ENCODE data around the gene ZNF710. TPM values are rescaled to one million over a fixed set of nuclear protein-coding genes. Genes with fewer than 3 reads are reported as not detected.

The ZNF710 gene
- total RNA-seq, 3 donors from 2014 or later: 21.7 to 28.2 (median 25.0) TPM

DNA sequence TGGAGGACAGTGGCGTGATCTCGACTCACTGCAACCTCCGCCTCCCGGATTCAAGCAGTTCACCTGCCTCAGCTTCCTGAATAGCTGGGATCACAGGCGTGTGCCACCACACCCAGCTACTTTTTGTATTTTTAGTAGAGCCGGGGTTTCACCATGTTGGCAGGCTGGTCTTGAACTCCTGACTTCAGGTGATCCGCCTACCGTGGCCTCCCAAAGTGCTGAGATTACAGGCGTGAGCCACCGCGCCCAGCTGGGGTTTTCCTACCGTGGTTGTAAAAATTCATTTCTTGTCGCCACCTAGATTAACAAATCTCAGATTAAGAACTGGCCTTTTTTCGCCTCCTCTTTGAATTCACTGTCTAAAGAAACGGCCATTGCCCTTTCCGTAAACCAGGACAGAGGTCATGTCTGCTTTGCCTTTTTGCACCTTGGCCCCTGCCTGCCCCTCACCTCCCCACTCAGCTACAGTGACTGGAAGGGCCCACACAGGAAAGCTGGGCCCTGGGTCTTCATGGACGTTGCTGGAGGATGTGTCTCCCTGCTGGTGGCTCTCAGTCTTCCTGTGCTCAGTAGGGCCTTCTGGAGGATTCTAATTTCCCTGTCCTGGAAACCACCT, 17.2 kb downstream of the ZNF710 start:
- DNase-seq (no peak), ATAC-seq (no peak)
- H3K4me3 Mint-ChIP-seq: no peak overlapping the region

DNA sequence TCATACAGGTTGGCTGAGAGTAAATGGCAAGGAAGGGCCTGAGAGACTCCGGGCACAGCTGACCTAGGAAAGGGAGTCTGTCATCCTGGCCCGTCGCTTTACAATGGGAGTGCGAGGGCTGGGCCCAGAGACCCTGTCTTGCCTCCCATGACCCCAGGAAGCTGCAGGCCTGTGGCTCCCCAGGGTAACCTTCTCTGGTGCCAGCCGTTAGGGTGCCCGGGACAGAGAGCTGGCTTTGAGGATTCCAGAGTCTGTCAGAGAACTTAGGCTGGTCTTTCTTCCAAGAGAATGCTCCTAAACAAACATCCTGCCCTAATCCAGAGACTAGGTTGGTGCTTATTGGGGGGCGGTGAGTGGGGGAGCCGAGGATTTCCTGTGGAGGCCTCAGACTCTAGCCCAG, 18.5 kb downstream of the ZNF710 start:
- DNase-seq (no peak), ATAC-seq (no peak)
- Mint-ChIP-seq H3K9me3 (no peaks in the 10 kb centered on the region), H3K36me3 (ENCODE audit: insufficient read depth) (peaks cover 2% of the 10 kb centered on the region), H3K4me1 (ENCODE audit: low read depth) (peaks cover 33% of the 10 kb centered on the region), H3K27me3 (ENCODE audit: low read depth) (no peaks in the 10 kb centered on the region), H3K4me3 (no peak overlapping the region)

More for the DNA sequence above, 17.2 kb downstream of the ZNF710 start:
- Mint-ChIP-seq H3K4me1 (ENCODE audit: low read depth) (peaks cover 41% of the 10 kb centered on the region), H3K9me3 (no peaks in the 10 kb centered on the region), H3K27me3 (ENCODE audit: low read depth) (no peaks in the 10 kb centered on the region), H3K36me3 (ENCODE audit: insufficient read depth) (peaks cover 2% of the 10 kb centered on the region)

DNA sequence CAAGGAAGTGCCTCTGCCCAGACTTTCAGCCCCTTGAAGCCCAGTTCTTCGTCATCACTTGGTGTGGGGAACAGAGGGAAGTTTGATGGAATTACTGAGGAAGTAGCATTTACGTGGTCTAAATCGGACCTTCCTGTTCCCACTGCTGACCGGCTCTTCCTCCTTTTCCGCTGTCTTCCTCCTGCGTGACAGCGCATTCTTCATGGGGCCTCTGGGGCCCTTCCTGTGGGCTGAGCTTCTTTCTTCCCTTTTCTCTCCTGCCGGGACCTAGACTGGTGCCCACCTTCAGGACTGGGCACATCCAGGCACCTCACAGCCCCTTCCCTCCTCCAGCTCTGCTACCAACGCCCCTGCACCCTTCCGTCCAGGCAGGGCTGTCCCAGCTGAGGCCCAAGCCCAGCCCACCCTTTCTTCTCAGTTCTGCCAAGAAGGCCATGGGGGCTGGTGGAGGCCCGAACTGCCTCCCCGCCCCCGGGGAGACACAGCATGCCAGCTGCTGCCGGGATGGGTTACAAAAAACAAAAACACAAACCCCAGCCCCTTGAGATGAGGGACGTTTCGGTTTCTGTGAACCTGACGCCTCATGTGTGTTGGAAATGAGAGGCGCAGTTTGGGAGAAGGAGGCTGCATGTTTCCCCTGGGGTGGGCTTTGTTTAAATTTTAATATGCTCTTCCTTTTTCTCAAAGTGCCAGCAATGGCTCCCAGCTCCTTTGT, 19.1 kb downstream of the ZNF710 start:
- ATAC-seq: no peak
- peaks cover 2% of the 10 kb centered on the region for H3K36me3 Mint-ChIP-seq (ENCODE audit: insufficient read depth)
- H3K9me3 Mint-ChIP-seq: no peaks in the 10 kb centered on the region
- peaks cover 37% of the 10 kb centered on the region for H3K4me1 Mint-ChIP-seq (ENCODE audit: low read depth)
- no peak overlapping the region for H3K4me3 Mint-ChIP-seq
- no peak for DNase-seq
- H3K27me3 Mint-ChIP-seq (ENCODE audit: low read depth): no peaks in the 10 kb centered on the region

DNA sequence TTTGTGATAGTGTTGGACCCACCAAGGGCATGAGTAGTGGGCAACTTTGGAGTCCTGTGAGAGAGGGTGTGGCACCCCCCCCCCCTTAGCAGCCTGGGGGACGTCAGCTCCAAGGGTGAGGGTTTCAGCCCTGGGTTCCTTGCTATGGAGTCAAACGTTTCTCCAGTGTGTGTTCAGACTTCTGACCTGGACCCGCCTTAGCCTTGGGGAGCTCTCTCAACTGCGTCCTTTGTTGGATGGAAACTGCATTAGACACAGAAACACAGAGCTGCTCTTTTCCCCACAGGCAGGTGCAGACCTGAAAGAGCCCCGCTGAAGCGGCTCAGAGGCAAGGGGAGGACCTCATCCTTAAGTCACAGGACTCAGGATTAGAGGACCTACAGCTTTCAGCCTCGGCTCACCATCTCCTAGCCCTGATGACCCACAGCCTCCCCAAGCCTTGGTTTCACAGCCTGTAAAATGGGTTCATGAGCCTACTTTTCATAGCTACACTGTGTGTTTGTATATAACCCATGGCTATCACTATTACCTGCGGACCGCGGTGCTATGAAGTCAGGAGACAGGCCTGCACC, 19.9 kb downstream of the ZNF710 start:
- Mint-ChIP-seq H3K36me3 (ENCODE audit: insufficient read depth) (peaks cover 2% of the 10 kb centered on the region), H3K4me1 (ENCODE audit: low read depth) (peaks cover 32% of the 10 kb centered on the region), H3K9me3 (no peaks in the 10 kb centered on the region), H3K27me3 (ENCODE audit: low read depth) (no peaks in the 10 kb centered on the region), H3K4me3 (no peak overlapping the region)
- ATAC-seq (no peak), DNase-seq (no peak)

DNA sequence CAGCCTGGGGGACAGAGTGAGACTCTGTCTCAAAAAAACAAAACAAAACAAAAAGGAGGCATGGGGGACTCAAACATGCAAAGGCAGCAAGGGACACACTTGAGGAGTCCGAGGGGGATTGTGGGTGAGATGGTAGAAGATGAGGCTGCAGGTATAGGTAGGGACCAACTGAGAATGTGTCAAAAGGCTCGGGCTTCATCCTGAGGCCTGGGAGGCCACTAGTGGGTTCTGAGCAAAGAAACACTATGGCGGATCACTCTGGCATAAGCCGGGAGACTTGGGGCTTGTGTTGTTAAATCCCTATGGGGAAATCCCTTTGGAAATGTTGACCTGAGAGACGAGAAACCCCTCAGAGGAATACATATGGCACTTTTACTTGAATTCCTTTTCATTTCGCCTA, 21.2 kb downstream of the ZNF710 start:
- H3K4me3 Mint-ChIP-seq: no peak overlapping the region
- no peak for DNase-seq
- H3K9me3 Mint-ChIP-seq: no peaks in the 10 kb centered on the region
- peaks cover 2% of the 10 kb centered on the region for H3K36me3 Mint-ChIP-seq (ENCODE audit: insufficient read depth)
- peaks cover 22% of the 10 kb centered on the region for H3K4me1 Mint-ChIP-seq (ENCODE audit: low read depth)
- no peak for ATAC-seq
- no peaks in the 10 kb centered on the region for H3K27me3 Mint-ChIP-seq (ENCODE audit: low read depth)

DNA sequence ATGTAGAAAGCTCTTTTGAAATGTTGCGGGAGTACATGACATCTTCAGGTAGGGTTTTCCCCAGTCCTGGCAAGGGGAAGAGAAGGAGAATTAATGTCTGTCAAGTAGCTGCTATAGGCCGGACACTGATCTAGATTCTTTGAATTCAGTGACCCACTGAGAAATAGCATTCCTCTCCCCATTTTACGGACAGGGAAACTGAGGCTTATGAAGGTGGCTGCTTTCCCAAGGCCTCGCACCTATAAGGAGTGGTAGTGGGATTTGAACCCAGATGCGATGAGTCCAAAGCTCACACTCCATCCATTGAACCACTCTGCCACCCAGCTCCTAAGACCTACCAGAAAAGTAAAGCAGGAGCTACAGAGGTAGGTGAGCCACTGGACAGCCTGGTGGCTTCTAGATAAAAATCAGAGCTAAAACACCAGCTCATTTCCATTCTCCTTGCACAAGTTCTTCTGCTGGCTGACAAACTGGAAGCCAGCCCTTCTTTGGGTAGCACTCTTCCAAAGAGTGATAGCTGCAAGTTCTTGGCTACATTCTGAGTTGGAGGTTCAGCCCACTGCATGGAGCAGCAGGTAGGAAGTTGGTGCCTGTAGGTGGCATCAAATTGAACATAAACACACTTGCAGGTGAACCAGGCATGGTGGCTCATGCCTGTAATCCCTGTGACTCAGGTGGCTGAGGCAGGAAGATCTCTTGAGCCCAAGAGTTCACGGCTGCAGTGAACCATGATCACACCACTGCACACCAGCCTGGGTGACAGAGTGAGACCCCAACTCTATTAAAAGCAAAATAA, 22.0 kb downstream of the ZNF710 start:
- Mint-ChIP-seq H3K36me3 (ENCODE audit: insufficient read depth) (peaks cover 2% of the 10 kb centered on the region), H3K4me1 (ENCODE audit: low read depth) (peaks cover 15% of the 10 kb centered on the region), H3K27me3 (ENCODE audit: low read depth) (no peaks in the 10 kb centered on the region), H3K9me3 (no peaks in the 10 kb centered on the region), H3K4me3 (no peak overlapping the region)
- ATAC-seq (no peak), DNase-seq (no peak)

DNA sequence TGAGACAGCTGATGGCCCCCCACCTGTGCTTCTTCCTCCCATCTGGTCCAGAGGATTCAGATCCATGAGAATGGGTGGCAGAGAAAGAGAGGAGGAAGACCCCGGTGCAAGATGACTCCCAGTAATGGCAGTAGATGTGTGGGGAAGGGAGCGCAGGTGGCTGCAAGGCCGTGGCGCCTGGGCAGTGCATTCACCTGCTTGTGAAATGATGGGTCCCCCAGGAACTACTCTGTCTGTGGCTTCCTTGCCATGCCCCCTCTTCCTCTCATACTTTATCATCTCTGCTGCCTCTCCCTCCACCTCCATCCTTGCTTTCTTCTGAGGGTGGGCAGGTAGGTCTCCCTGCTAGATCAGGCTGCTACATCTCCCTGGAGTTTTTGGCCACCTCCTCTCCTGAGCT, 23.3 kb downstream of the ZNF710 start:
- no peak for ATAC-seq
- Mint-ChIP-seq H3K4me1 (ENCODE audit: low read depth) (peaks cover 14% of the 10 kb centered on the region), H3K4me3 (no peak overlapping the region), H3K9me3 (peaks cover 3% of the 10 kb centered on the region), H3K27me3 (ENCODE audit: low read depth) (no peaks in the 10 kb centered on the region), H3K36me3 (ENCODE audit: insufficient read depth) (peaks cover 4% of the 10 kb centered on the region)
- no peak for DNase-seq

DNA sequence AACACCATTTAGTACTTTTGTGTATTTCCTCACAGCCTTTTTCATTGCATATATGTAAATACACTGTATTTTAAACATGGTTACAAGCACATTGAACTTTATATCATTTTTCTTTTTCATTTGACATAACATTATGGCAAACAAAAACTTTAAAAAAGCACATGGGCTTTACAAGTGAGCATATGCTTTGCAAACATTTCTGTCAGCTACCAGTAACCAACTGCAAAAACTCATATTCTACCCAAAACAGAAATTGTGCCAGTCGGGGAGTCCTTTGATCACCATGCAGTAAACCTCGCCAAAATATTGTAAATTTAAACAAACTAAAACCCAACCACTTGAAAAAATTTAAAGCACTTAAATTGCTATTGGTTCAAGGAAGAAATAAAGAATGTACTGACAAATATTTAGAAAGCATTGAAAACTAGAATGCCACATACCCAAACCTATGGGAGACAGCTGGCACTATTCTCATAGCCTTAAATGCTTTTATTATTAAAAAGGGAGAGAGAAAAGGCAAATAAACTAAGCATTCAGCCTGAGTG, 24.4 kb downstream of the ZNF710 start:
- ATAC-seq: no peak
- Mint-ChIP-seq H3K27me3 (ENCODE audit: low read depth) (no peaks in the 10 kb centered on the region), H3K4me1 (ENCODE audit: low read depth) (peaks cover 17% of the 10 kb centered on the region), H3K4me3 (no peak overlapping the region), H3K36me3 (ENCODE audit: insufficient read depth) (peaks cover 4% of the 10 kb centered on the region), H3K9me3 (peaks cover 3% of the 10 kb centered on the region)
- DNase-seq: no peak

DNA sequence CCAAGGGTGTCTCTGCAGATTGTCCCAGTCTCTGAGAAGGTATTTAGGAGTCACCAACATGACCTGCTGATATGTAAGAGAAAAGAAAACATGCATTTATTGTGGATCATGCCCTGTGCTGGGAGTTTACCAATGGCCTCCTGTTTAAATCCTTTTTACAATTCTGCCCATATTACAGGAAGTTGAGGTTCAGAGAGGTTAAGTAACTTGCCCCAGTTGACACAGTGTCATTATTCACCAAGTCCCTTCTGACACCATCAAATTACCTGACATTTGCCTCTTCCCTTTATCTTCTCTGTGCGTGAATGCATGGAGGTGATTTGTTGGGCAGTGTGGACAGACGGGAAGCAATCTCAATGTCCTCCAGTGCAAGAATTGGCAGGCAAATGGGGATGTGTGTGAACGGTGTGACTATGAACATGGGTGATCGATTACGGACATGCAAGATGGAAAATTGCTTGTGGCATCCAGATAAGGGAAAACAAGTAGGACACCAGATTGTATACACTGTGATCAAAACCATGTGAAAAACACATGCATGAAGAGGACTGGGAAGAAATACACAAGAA, 27.3 kb downstream of the ZNF710 start:
- Mint-ChIP-seq H3K4me3 (no peak overlapping the region), H3K27me3 (ENCODE audit: low read depth) (no peaks in the 10 kb centered on the region), H3K9me3 (peaks cover 3% of the 10 kb centered on the region), H3K36me3 (ENCODE audit: insufficient read depth) (peaks cover 4% of the 10 kb centered on the region), H3K4me1 (ENCODE audit: low read depth) (peaks cover 30% of the 10 kb centered on the region)
- DNase-seq (no peak), ATAC-seq (no peak)

DNA sequence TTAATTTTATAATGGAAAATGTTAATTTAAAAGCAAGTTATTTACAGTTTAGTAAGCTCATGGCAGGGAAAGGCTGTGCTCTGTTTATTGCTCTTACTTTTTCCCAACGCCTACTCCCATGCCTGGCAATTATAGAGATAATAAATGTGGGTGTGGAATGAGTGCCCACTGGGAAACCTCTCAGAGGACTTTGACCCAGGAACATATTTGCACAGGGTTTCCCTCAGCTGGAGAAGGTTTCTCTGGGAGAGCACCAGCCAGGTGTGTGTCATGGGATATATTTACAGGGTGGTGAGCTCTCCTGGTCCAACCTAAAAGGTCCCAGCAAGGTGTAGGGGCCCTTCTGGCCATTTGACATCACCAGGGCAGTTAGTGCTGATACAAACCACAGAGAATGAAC, 27.9 kb downstream of the ZNF710 start:
- peaks cover 3% of the 10 kb centered on the region for H3K9me3 Mint-ChIP-seq

DNA sequence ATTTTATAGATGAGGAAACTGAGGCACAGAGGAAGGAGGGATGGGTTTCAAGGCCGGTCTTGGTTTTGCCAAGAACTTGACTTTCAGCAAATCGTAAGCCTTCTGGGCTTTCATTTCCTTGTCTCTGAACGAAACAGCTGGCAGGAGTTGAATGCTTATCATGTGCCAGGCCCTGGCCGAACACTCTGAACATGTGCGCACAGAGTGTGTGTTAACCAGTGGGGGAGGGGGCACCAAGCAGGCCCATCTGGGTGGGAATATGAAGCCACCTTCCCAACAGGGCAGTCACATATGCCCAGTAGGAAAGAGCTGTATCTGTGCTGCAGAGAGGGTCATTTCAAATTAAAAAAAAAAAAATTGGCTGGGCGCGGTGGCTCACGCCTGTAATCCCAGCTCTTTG, 29.3 kb downstream of the ZNF710 start:
- Mint-ChIP-seq H3K36me3 (ENCODE audit: insufficient read depth) (peaks cover 4% of the 10 kb centered on the region), H3K9me3 (peaks cover 3% of the 10 kb centered on the region), H3K27me3 (ENCODE audit: low read depth) (no peaks in the 10 kb centered on the region), H3K4me1 (ENCODE audit: low read depth) (peaks cover 43% of the 10 kb centered on the region), H3K4me3 (no peak overlapping the region)
- ATAC-seq: no peak
- no peak for DNase-seq

More for the DNA sequence above, 27.9 kb downstream of the ZNF710 start:
- DNase-seq: no peak
- Mint-ChIP-seq H3K4me1 (ENCODE audit: low read depth) (peaks cover 35% of the 10 kb centered on the region), H3K36me3 (ENCODE audit: insufficient read depth) (peaks cover 4% of the 10 kb centered on the region), H3K27me3 (ENCODE audit: low read depth) (no peaks in the 10 kb centered on the region), H3K4me3 (no peak overlapping the region)
- no peak for ATAC-seq

DNA sequence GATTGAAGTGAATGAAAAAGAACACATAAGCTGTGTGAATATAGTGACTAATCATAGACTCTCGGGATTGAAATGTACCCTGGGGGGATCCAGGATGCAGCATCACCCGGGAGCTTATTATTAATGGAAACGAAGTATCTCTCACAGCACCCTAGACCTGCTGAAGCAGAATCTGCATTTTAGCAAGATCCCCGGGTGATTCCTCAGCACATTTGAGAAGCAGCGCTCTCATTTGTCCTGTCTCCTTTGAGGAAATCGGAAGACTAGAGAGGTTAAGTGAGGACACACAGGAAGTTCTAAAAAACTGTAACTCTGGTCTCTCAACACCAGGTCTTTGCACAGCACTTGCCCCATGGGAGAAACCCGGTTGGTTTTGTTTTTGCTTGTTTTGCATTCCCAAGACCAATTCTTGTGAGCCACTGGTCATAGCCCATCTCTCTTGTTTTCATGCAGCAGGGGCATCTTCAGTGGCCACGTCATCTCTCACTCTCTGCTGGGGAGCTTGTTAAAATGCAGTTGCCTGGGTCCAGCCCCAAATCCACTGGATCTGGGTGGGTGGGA, 30.2 kb downstream of the ZNF710 start:
- H3K9me3 Mint-ChIP-seq: peaks cover 3% of the 10 kb centered on the region
- H3K4me1 Mint-ChIP-seq (ENCODE audit: low read depth): peaks cover 52% of the 10 kb centered on the region
- DNase-seq (no peak), ATAC-seq (peak; percentile 24 to 44)
- H3K4me3 Mint-ChIP-seq: peak overlapping the region; percentile 19
- H3K27me3 Mint-ChIP-seq (ENCODE audit: low read depth): no peaks in the 10 kb centered on the region
- peaks cover 4% of the 10 kb centered on the region for H3K36me3 Mint-ChIP-seq (ENCODE audit: insufficient read depth)

DNA sequence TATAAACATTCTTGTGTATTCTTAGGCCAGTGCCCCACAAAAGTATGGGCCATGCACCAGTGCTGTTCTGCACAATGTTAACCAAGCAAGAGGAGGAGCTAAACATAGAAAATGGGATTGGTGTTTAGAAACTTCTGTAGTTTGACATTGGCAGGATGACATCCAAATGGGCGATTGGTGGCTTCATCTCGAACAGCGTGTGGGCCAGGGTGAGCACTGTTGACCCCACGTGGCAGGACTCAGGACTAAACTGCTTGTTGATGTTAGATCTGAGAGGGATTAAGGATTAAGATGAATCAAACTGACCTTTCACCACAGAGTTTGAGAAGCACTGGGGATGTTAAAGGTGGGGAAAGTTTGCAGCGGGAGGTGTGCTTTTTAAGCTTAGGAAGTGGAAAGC, 31.9 kb downstream of the ZNF710 start:
- Mint-ChIP-seq H3K36me3 (ENCODE audit: insufficient read depth) (peaks cover 4% of the 10 kb centered on the region), H3K9me3 (peaks cover 3% of the 10 kb centered on the region), H3K4me1 (ENCODE audit: low read depth) (peaks cover 66% of the 10 kb centered on the region), H3K27me3 (ENCODE audit: low read depth) (no peaks in the 10 kb centered on the region), H3K4me3 (no peak overlapping the region)
- no peak for ATAC-seq
- no peak for DNase-seq

DNA sequence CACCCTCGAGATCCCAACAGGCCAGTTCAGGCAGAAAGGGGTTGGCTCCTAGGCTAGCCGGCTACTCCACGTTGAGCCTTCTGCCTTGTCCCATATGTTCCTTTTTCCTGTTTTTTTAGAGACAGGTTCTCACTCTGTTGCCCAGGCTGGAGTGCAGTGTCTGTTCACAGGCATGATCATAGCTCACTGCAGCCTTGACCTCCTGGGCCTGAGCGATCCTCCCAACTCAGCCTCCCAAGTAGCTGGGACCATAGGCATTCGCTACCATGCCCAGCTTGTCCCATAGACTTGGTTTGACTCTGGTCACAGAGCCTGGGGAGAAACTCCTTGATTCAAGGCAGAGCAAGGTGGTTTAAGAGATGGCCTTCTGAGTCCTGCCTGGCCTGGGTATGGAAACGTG, 32.3 kb downstream of the ZNF710 start:
- Mint-ChIP-seq H3K4me1 (ENCODE audit: low read depth) (peaks cover 69% of the 10 kb centered on the region), H3K27me3 (ENCODE audit: low read depth) (no peaks in the 10 kb centered on the region), H3K9me3 (peaks cover 2% of the 10 kb centered on the region), H3K36me3 (ENCODE audit: insufficient read depth) (peaks cover 5% of the 10 kb centered on the region), H3K4me3 (no peak overlapping the region)
- DNase-seq (no peak), ATAC-seq (no peak)
